HG03175 (cell line): Measurements from ENCODE around the gene LYSMD2.
A peak's percentile ranks its signal among the peaks of the same experiment; 100 is the strongest.
"Not testable (repeated sequence)": the region's sequence is repeated elsewhere in the genome, so short reads cannot be mapped to it uniquely, and the experiment has no call there.

Experiments
- ATAC-seq: cut with Tn5 transposase; IDR thresholded peaks from one replicate; pipeline ENCODE4 v1.9.1; 2021; ENCODE audit warnings: mild to moderate bottlenecking, moderate library complexity; ENCODE audit not compliant: unreplicated experiment

LYSMD2 gene

GRCh38 chr15:51737522-51738305, at the start of gene LYSMD2:
Gene LYSMD2 (minus strand): TSS chr15:51737655. CDS start chr15:51737622, 33 bp downstream.
- ATAC-seq, result peak; percentile 44

GRCh38 chr15:51787130-51787529, 49.7 kb upstream of the LYSMD2 start:
- not testable (repeated sequence) for ATAC-seq

- ATAC-seq, result no peak
Measured at GRCh38 chr15:51783967-51784366, 46.5 kb upstream of the LYSMD2 start.

GRCh38 chr15:51782357-51782896, 45.0 kb upstream of the LYSMD2 start:
- no peak for ATAC-seq

- ATAC-seq, result no peak
Measured at GRCh38 chr15:51781506-51781905, 44.1 kb upstream of the LYSMD2 start.

- no peak for ATAC-seq
Measured at GRCh38 chr15:51780636-51781035, 43.2 kb upstream of the LYSMD2 start.

- ATAC-seq, result no peak
Measured at GRCh38 chr15:51776952-51777569, 39.6 kb upstream of the LYSMD2 start.

- ATAC-seq, result peak; percentile 55
Measured at GRCh38 chr15:51775967-51776816, 38.7 kb upstream of the LYSMD2 start.

GRCh38 chr15:51774916-51775315, 37.5 kb upstream of the LYSMD2 start:
- no peak for ATAC-seq

GRCh38 chr15:51771773-51772172, 34.3 kb upstream of the LYSMD2 start:
- ATAC-seq, result no peak

GRCh38 chr15:51770902-51771301, 33.4 kb upstream of the LYSMD2 start:
- ATAC-seq, result no peak

- no peak for ATAC-seq
Measured at GRCh38 chr15:51768018-51768417, 30.6 kb upstream of the LYSMD2 start.

GRCh38 chr15:51766341-51766740, 28.9 kb upstream of the LYSMD2 start:
- ATAC-seq, result no peak

GRCh38 chr15:51765751-51766150, 28.3 kb upstream of the LYSMD2 start:
- no peak for ATAC-seq

- no peak for ATAC-seq
Measured at GRCh38 chr15:51760805-51761204, 23.4 kb upstream of the LYSMD2 start.

GRCh38 chr15:51759557-51760070, 22.2 kb upstream of the LYSMD2 start:
- ATAC-seq, result no peak

- ATAC-seq, result no peak
Measured at GRCh38 chr15:51758645-51759044, 21.2 kb upstream of the LYSMD2 start.

GRCh38 chr15:51757450-51757849, 20.0 kb upstream of the LYSMD2 start:
- no peak for ATAC-seq

- no peak for ATAC-seq
Measured at GRCh38 chr15:51756482-51756881, 19.0 kb upstream of the LYSMD2 start.

- no peak for ATAC-seq
Measured at GRCh38 chr15:51755790-51756189, 18.3 kb upstream of the LYSMD2 start.

GRCh38 chr15:51754267-51754666, 16.8 kb upstream of the LYSMD2 start:
- ATAC-seq, result no peak
